ENCODE measurements around the gene LSR. TPM values are rescaled to one million over a fixed set of nuclear protein-coding genes. Genes with fewer than 3 reads are reported as not detected.

Gene LSR
- total RNA-seq, 1 experiment from 2014 or later = 172 TPM

GRCh38 chr19:35294859-35295791, 46.3 kb downstream of the LSR start:
- no peaks in the 10 kb centered on the region for H3K4me1 Mint-ChIP-seq (ENCODE audit: low read depth, unreplicated experiment)
- CTCF ChIA-PET = interaction anchor here (0.6 kb wide), 1 partner anchor 1258 kb away, joined by 4 read pairs; no protein-coding TSS in a partner anchor
- BruUV-seq (replicated peaks) = no TSS peak
- Histone ChIP-seq H3K27me3 (replicated peaks; ENCODE audit: control insufficient read depth, insufficient read depth, low read length) (no peaks in the 10 kb centered on the region), H3K36me3 (ENCODE audit: control insufficient read depth, insufficient read depth, low read length) (no peaks in the 10 kb centered on the region), H3K9me3 (no peaks in the 10 kb centered on the region), H3K4me3 (ENCODE audit: low read depth, low read length) (no peak overlapping the region), H3K4me1 (peaks cover 4% of the 10 kb centered on the region; the same call in 1 of the 2 replicates)
- POLR2A ChIA-PET = no interaction called here
- H3K36me3 Mint-ChIP-seq (ENCODE audit: insufficient read depth, unreplicated experiment) = no peaks in the 10 kb centered on the region
- intact Hi-C loops (cut with micrococcal nuclease; ENCODE audit: unreplicated experiment) = no loop called here
- no peak for DNase-seq
- no peaks in the 10 kb centered on the region for H3K9me3 Mint-ChIP-seq (ENCODE audit: unreplicated experiment)
- TF ChIP-seq CTCF (IDR thresholded peaks at IDR 0.05; ENCODE audit: insufficient read depth in 1 of 2, low read depth in 1 of 2, low read length in 1 of 2, severe bottlenecking in 1 of 2, unreplicated experiment in 1 of 2) = no peak
- peaks cover 7% of the 10 kb centered on the region for H3K27me3 Mint-ChIP-seq (ENCODE audit: insufficient read depth, unreplicated experiment)
- H3K27ac Mint-ChIP-seq (ENCODE audit: unreplicated experiment) = no peak overlapping the region
- no peak overlapping the region for H3K4me3 Mint-ChIP-seq (ENCODE audit: unreplicated experiment)

GRCh38 chr19:35295792-35296462, 47.1 kb downstream of the LSR start:
- no peaks in the 10 kb centered on the region for H3K27me3 ChIP-seq (replicated peaks; ENCODE audit: control insufficient read depth, insufficient read depth, low read length)
- Mint-ChIP-seq H3K4me1 (ENCODE audit: low read depth, unreplicated experiment) (no peaks in the 10 kb centered on the region), H3K27ac (ENCODE audit: unreplicated experiment) (no peak overlapping the region), H3K9me3 (ENCODE audit: unreplicated experiment) (no peaks in the 10 kb centered on the region), H3K4me3 (ENCODE audit: unreplicated experiment) (no peak overlapping the region), H3K36me3 (ENCODE audit: insufficient read depth, unreplicated experiment) (no peaks in the 10 kb centered on the region), H3K27me3 (ENCODE audit: insufficient read depth, unreplicated experiment) (peaks cover 7% of the 10 kb centered on the region)
- CTCF ChIA-PET = interaction anchor here (0.6 kb wide), 1 partner anchor 1259 kb away, joined by 4 read pairs; no protein-coding TSS in a partner anchor
- no peak for TF ChIP-seq CTCF (IDR thresholded peaks at IDR 0.05; ENCODE audit: insufficient read depth in 1 of 2, low read depth in 1 of 2, low read length in 1 of 2, severe bottlenecking in 1 of 2, unreplicated experiment in 1 of 2)
- BruUV-seq (replicated peaks) = no TSS peak
- intact Hi-C loops (cut with micrococcal nuclease; ENCODE audit: unreplicated experiment) = no loop called here
- H3K4me1 ChIP-seq = peaks cover 4% of the 10 kb centered on the region; the same call in 1 of the 2 replicates
- H3K4me3 ChIP-seq (ENCODE audit: low read depth, low read length) = no peak overlapping the region
- H3K36me3 ChIP-seq (ENCODE audit: control insufficient read depth, insufficient read depth, low read length) = no peaks in the 10 kb centered on the region
- H3K9me3 ChIP-seq = no peaks in the 10 kb centered on the region
- POLR2A ChIA-PET = no interaction called here
- DNase-seq = no peak

- Histone ChIP-seq H3K36me3 (ENCODE audit: control insufficient read depth, insufficient read depth, low read length) (no peaks in the 10 kb centered on the region), H3K4me3 (ENCODE audit: low read depth, low read length) (no peak overlapping the region), H3K9me3 (no peaks in the 10 kb centered on the region), H3K4me1 (peaks cover 4% of the 10 kb centered on the region; the same call in 1 of the 2 replicates), H3K27me3 (replicated peaks; ENCODE audit: control insufficient read depth, insufficient read depth, low read length) (no peaks in the 10 kb centered on the region)
- intact Hi-C loops (cut with micrococcal nuclease; ENCODE audit: unreplicated experiment) = no loop called here
- no peak for TF ChIP-seq CTCF (IDR thresholded peaks at IDR 0.05; ENCODE audit: insufficient read depth in 1 of 2, low read depth in 1 of 2, low read length in 1 of 2, severe bottlenecking in 1 of 2, unreplicated experiment in 1 of 2)
- no peak overlapping the region for H3K4me3 Mint-ChIP-seq (ENCODE audit: unreplicated experiment)
- CTCF ChIA-PET = no interaction called here
- H3K27me3 Mint-ChIP-seq (ENCODE audit: insufficient read depth, unreplicated experiment) = peaks cover 7% of the 10 kb centered on the region
- H3K9me3 Mint-ChIP-seq (ENCODE audit: unreplicated experiment) = no peaks in the 10 kb centered on the region
- no peak for DNase-seq
- POLR2A ChIA-PET = no interaction called here
- BruUV-seq (replicated peaks) = no TSS peak
- no peaks in the 10 kb centered on the region for H3K4me1 Mint-ChIP-seq (ENCODE audit: low read depth, unreplicated experiment)
- H3K27ac Mint-ChIP-seq (ENCODE audit: unreplicated experiment) = no peak overlapping the region
- H3K36me3 Mint-ChIP-seq (ENCODE audit: insufficient read depth, unreplicated experiment) = no peaks in the 10 kb centered on the region
Measured at GRCh38 chr19:35296644-35297514, 48.1 kb downstream of the LSR start.
